Lung (tissue), 13 donors: Measurements from ENCODE around the gene CLDN15. TPM values are rescaled to one million over a fixed set of nuclear protein-coding genes. Genes with fewer than 3 reads are reported as not detected.

Experiments
- ATAC-seq: fragments of 200-7000 bp; cut with Tn5 transposase; one replicate; pipeline ENCODE4 v1.9.1; 2020; ENCODE audit warnings: moderate number of reproducible peaks; ENCODE audit not compliant: insufficient read depth, low FRiP score
- DNase-seq, 3 donors: peaks; one replicate each; pipeline ENCODE4 v3.0.0-alpha.2; 2013 to 2017
- H3K27ac ChIP-seq, 2 donors: one replicate each; pipeline ENCODE4 v1.5.1; 2013; ENCODE audit warnings: mild to moderate bottlenecking in 2 of 2, moderate library complexity in 2 of 2, control low read depth in 1 of 2, inconsistent platforms in 1 of 2, low read depth in 1 of 2, low read length in 1 of 2
- H3K27me3 ChIP-seq, 3 donors: one replicate each; pipeline ENCODE4 v1.5.1; 2013; ENCODE audit warnings: low read length in 2 of 3; ENCODE audit not compliant: control insufficient read depth in 3 of 3, insufficient read depth in 3 of 3
- H3K36me3 ChIP-seq, 4 donors: one replicate each; pipeline ENCODE4 v1.5.1; 2013; ENCODE audit warnings: low read length in 4 of 4, mild to moderate bottlenecking in 1 of 4, moderate library complexity in 1 of 4; ENCODE audit not compliant: control insufficient read depth in 4 of 4, insufficient read depth in 4 of 4
- H3K4me1 ChIP-seq, 5 donors: one replicate each; pipeline ENCODE4 v1.5.1; 2013; ENCODE audit warnings: low read length in 5 of 5, mild to moderate bottlenecking in 2 of 5, moderate library complexity in 1 of 5; ENCODE audit not compliant: control insufficient read depth in 5 of 5, insufficient read depth in 5 of 5
- H3K4me3 ChIP-seq: one replicate; pipeline ENCODE4 v1.5.1; 2013; ENCODE audit warnings: mild to moderate bottlenecking, control low read depth, moderate library complexity
- H3K9ac ChIP-seq, 2 donors: one replicate each; pipeline ENCODE4 v1.5.1; 2013; ENCODE audit warnings: low read length in 2 of 2, control low read depth in 1 of 2; ENCODE audit not compliant: insufficient read depth in 1 of 2
- H3K9me3 ChIP-seq, 4 donors: one replicate each; pipeline ENCODE4 v1.5.1; 2013; ENCODE audit warnings: low read length in 3 of 4, mild to moderate bottlenecking in 1 of 4, moderate library complexity in 1 of 4; ENCODE audit not compliant: control insufficient read depth in 4 of 4, insufficient read depth in 3 of 4
- CTCF ChIP-seq: IDR thresholded peaks from 2 replicates; pipeline ENCODE4 v1.5.1; 2012; ENCODE audit warnings: mild to moderate bottlenecking; ENCODE audit errors: control extremely low read depth, extremely low read depth
- WGBS, 2 donors: extraction: QIAGEN DNeasy Blood & Tissue Kit; methylation state at CpG; one replicate each; pipeline ENCODE4 v1.1.7; 2013; 5-methylcytosine and 5-hydroxymethylcytosine counted together
- polyA plus RNA-seq, 2 donors: library from polyadenylated mRNA; stranded (reverse); fragments of 200-250 nt; gene quantifications; one replicate each; pipeline ENCODE4 v1.2.1, GENCODE V29; 2013
- small RNA-seq: library from RNA; depleted of rRNA; stranded (forward); fragments of <200 nt; gene quantifications from one replicate; pipeline ENCODE3, GENCODE V24; 2014; ENCODE audit warnings: low replicate concordance
- total RNA-seq, 2 donors: library from RNA; depleted of rRNA in 1 of 2; stranded (reverse); fragments of >200 nt in 1 of 2; gene quantifications; one replicate each; pipeline ENCODE4 v1.2.1, GENCODE V29; 2014 to 2021
- donor health status: control.
- donor health status: control.
- donor health status: Bipolar disorder and iron deficiency.
- donor health status: healthy.
- donor health status: DM: yes; HTN: yes; CAD: no.

CLDN15 gene
- total and polyA plus RNA-seq, 4 donors: 5.2 to 8.0 (median 6.6) TPM

GRCh38 chr7:101185258-101185839, 52.3 kb downstream of the CLDN15 start:
- Histone ChIP-seq H3K9me3 (no peaks in the 10 kb centered on the region), H3K27ac (no peak overlapping the region), H3K9ac (no peak overlapping the region), H3K4me1 (no peaks in the 10 kb centered on the region), H3K36me3 (no peaks in the 10 kb centered on the region), H3K27me3 (peaks cover 0 to 20% (median 14%) of the 10 kb centered on the region in 3 donors), H3K4me3 (no peak overlapping the region)
- DNase-seq (no peak), ATAC-seq (no peak)
- no peak for TF ChIP-seq CTCF
- 56 to 61% methylated on average over 5 of the region's 5 CpGs for WGBS, 2 donors

Small RNAs within 50 kb of the gene (small RNA-seq; reads per million reads assigned to genes)
- gene RNU6-1104P: not detected

Other genes starting within 250 kb of the CLDN15 start
- gene MUC17, start 217.7 kb downstream of the CLDN15 start, total RNA-seq: not detected
- gene MUC17, start 217.7 kb downstream of the CLDN15 start, polyA plus RNA-seq: not detected
- gene TRIM56, start 152.3 kb downstream of the CLDN15 start, total RNA-seq: 10 to 100 TPM; 32.6 to 56.6 TPM
- 10 to 100 TPM; 14.4 to 15.7 TPM for gene TRIM56, start 152.3 kb downstream of the CLDN15 start, polyA plus RNA-seq
- 10 to 100 TPM; 18.6 to 55.4 TPM for gene SERPINE1, start 110.7 kb downstream of the CLDN15 start, total RNA-seq
- gene SERPINE1, start 110.7 kb downstream of the CLDN15 start, polyA plus RNA-seq: 100 to 1,000 TPM in 1 of 2 donors, 10 to 100 TPM in 1; 12.4 to 436 TPM
- 10 to 100 TPM; 42.7 to 74.7 TPM for gene AP1S1, start 83.3 kb downstream of the CLDN15 start, total RNA-seq
- 10 to 100 TPM; 54.9 to 66.9 TPM for gene AP1S1, start 83.3 kb downstream of the CLDN15 start, polyA plus RNA-seq
- gene VGF, start 72.2 kb downstream of the CLDN15 start, total RNA-seq: 1 to 10 TPM in 1 of 2 donors, under 1 TPM in 1; 0.55 to 1.4 TPM
- gene VGF, start 72.2 kb downstream of the CLDN15 start, polyA plus RNA-seq: under 1 TPM; 0.08 to 0.29 TPM
- not detected for gene NAT16, start 57.5 kb downstream of the CLDN15 start, total RNA-seq
- gene NAT16, start 57.5 kb downstream of the CLDN15 start, polyA plus RNA-seq: under 1 TPM in 1 of 2 donors, not detected in 1; 0.01 TPM
- gene MOGAT3, start 36.8 kb downstream of the CLDN15 start, total RNA-seq: not detected
- gene MOGAT3, start 36.8 kb downstream of the CLDN15 start, polyA plus RNA-seq: not detected
- 100 to 1,000 TPM in 1 of 2 donors, 10 to 100 TPM in 1; 38.9 to 104 TPM for gene PLOD3, start 20.2 kb downstream of the CLDN15 start, total RNA-seq
- gene PLOD3, start 20.2 kb downstream of the CLDN15 start, polyA plus RNA-seq: 10 to 100 TPM; 51.2 to 65.2 TPM
- gene ZNHIT1, start 19.6 kb downstream of the CLDN15 start, total RNA-seq: 10 to 100 TPM; 49.2 to 72.3 TPM
- 100 to 1,000 TPM in 1 of 2 donors, 10 to 100 TPM in 1; 69.4 to 167 TPM for gene ZNHIT1, start 19.6 kb downstream of the CLDN15 start, polyA plus RNA-seq
- gene FIS1, start 7.3 kb upstream of the CLDN15 start, total RNA-seq: 100 to 1,000 TPM; 109 to 169 TPM
- gene FIS1, start 7.3 kb upstream of the CLDN15 start, polyA plus RNA-seq: 100 to 1,000 TPM; 150 to 235 TPM
- gene IFT22, start 84.0 kb upstream of the CLDN15 start, total RNA-seq: 10 to 100 TPM; 37.8 to 44.7 TPM
- 10 to 100 TPM; 23.6 to 30.1 TPM for gene IFT22, start 84.0 kb upstream of the CLDN15 start, polyA plus RNA-seq
- gene COL26A1, start 125.1 kb upstream of the CLDN15 start, total RNA-seq: 1 to 10 TPM in 1 of 2 donors, under 1 TPM in 1; 0.25 to 4.7 TPM
- gene COL26A1, start 125.1 kb upstream of the CLDN15 start, polyA plus RNA-seq: under 1 TPM; 0.05 to 0.31 TPM